Panc1 (cell line): ENCODE results near the gene RPP30.

Experiments
- CTCF ChIP-seq: fragments of 450-650 bp; IDR thresholded peaks from 2 replicates; pipeline ENCODE4 v1.5.1; 2017; ENCODE audit warnings: mild to moderate bottlenecking
- SIN3A ChIP-seq: IDR thresholded peaks from 2 replicates; pipeline ENCODE4 v1.6.1; 2012; ENCODE audit warnings: low read depth, mild to moderate bottlenecking, low read length, moderate library complexity, borderline replicate concordance; ENCODE audit not compliant: insufficient read depth

- TF ChIP-seq CTCF (no peak), SIN3A (no peak)
These were observed 15.8 kb downstream of the RPP30 start for GRCh38 chr10:90887555-90887954.
